SK-MEL-5 (cell line): ENCODE results near the gene NSUN6. TPM values are rescaled to one million over a fixed set of nuclear protein-coding genes. Genes with fewer than 3 reads are reported as not detected.

Source experiments
- DNase-seq: peaks from one replicate; pipeline ENCODE4 v3.0.0-alpha.2; 2016; ENCODE audit warnings: low read depth, low spot score
- in situ Hi-C: cut with HindIII; loops from 2 replicates; pipeline ENCODE4 v1.10.0; 2016; ENCODE audit warnings: low sequenced_read_pairs, high pct_unique_total_duplicates, low pct_unique_long_range_greater_than_20kb
- total RNA-seq: library from RNA; depleted of rRNA; stranded (reverse); fragments of >200 nt; shearing (Covaris generic); gene quantifications from 2 replicates; pipeline ENCODE4 v1.2.3, GENCODE V29; 2014

NSUN6 gene
- total RNA-seq, 1 experiment from 2014 or later, result 5.7 TPM

DNA sequence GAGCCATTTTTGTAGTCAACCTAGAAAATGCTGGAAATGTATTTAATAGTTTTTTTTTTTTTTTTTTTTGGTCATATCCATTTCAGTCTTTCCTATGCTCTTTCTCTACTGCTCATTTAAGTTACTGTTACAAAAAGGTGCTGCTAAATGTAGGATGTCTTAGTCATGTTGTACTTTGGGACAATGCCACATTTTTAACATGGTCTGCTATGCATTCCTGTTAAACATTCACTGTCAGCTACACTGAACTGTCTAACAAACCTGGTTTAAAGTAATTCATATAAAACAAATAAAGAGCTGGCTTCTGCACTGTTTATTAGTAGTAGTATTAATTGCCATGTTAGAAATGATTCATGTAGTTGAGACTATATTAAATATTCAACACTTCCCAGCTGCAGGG lies 108.6 kb downstream of the NSUN6 start:
- in situ Hi-C loops, result no loop called here
- DNase-seq, result no peak

DNA sequence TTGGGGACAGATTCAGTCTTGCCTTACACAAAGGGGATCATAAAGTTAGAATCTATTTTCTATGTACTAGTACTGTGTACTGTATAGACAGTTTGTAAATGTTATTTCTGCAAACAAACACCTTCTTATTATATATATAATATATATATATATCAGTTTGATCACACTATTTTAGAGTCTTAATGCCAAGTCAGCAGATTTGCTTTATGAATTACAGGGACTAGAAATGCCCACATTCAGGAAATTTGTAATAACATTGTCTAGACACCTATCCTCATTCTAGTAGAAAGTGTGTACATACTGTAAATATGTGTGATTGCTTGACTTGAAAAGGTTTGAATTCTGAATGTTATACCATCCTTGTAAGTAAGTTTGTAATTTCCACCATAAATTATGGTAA lies 111.2 kb downstream of the NSUN6 start:
- DNase-seq, result no peak
- in situ Hi-C loops, result no loop called here

DNA sequence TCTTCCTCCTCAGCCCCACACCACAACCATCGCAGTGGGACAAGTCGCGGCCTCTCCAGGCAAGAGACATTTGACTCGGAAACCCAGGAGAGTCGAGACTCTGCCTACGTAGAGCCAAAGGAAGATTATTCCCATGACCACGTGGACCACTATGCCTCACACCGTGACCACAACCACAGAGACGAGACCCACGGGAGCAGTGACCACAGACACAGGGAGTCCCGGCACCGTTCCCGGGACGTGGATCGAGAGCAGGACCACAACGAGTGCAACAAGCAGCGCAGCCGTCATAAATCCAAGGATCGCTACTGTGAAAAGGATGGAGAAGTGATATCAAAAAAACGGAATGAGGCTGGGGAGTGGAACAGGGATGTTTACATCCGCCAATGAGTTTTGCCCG lies 112.1 kb downstream of the NSUN6 start:
- in situ Hi-C loops, result no loop called here
- no peak for DNase-seq

DNA sequence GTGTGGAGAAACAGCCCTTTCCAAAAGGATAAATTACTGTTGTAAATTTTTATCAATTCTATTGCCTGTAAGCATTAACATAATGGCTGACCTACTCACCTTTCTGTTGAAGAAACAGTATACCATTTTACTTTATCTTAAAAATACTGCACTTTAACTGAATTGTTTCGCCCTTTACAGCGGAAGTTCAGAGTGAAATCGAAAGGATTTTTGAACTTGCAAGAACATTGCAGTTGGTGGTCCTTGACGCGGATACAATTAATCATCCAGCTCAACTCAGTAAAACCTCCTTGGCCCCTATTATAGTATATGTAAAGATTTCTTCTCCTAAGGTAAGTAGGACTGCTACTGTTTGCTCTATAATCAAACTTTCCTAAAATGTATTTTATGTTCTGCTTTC lies 117.5 kb downstream of the NSUN6 start:
- in situ Hi-C loops, result no loop called here
- DNase-seq, result no peak

DNA sequence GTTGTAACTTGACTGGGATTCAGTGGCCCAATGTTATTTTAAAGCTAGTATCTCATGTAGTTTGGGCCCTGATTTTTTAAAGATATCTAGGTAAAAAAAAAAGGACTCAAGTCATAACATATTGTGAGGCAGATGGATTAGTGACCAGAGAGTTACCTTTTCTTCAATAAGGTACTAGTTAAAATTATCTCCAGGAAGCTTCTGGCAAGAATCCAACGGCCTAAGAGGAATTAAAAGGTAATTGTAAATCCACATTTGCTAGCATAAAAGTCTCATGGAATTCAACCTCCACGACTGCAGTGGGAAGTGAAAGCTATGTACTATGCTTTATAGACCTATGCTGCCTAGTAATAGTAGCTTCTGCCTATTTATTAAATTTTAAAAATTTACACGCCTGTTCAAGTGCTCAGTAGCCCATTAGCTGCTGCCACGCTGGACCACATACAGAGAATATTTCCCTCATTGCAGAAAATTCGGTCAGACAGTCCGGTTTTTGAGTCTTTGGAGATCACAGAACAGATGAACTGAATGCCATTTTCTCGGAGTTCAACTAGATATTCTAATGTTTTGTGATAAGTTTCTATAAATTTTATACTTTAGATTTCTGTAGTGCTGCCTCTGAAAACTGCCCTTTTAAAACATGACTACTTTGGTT lies 118.4 kb downstream of the NSUN6 start:
- DNase-seq, result no peak
- in situ Hi-C loops, result no loop called here

DNA sequence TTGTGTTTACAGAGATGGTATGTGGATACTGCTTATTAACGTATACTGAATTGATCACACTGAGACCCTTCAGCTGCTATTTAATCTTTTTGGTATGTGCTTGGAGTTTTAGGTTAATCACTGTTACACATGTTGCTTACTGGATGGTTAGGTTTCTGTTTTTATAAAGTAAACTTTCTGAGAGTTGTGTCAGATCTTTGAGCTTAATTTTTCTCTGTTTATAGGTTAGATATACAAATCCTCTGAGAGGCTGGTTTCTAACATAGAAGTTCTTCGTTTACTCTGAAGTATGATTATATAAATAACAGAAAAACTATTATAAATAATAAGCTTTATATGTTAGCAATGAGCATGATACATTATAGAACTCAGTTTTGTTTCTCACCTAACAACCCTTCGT lies 123.1 kb downstream of the NSUN6 start:
- in situ Hi-C loops, result no loop called here

DNA sequence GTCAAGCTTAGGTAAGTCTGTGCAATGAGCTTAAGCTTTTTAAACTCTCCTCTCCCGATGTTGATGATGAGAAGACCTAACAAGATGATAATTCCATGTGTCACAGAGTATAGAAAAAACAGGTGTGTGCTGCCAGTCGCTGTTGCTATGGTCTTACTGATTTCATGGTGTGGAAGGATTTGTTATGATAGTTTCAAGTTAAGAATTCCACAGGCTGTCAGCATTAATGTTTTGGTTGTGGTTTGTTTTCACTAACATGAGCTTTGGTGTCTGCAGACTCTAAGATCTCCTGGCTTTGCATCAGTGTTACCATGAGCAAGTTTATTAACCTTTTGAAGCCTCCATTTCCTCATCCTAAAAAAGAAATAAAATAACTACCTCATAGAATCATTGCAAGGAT lies 123.7 kb downstream of the NSUN6 start:
- in situ Hi-C loops, result no loop called here
- no peak for DNase-seq

More for the DNA sequence above, 123.1 kb downstream of the NSUN6 start:
- no peak for DNase-seq

DNA sequence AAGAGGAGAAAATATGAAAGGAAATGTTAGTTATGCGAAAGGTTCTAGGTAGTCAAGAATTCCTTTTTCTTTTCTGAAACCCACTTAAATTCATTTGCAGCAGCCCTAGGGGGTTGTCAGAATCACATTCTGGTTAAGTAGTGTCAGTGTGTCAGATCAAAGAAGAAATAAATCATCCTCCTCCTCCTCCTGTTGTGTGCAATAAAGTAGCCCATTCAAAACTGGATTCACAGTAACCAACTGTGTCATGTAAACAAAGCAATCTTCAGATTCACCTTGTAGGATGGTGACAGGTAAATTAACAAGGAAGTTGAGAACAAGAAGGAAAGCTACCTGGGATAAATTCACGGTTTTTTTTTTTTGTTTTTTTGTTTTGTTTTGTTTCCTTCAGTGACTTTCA lies 127.5 kb downstream of the NSUN6 start:
- DNase-seq, result no peak
- in situ Hi-C loops, result no loop called here

DNA sequence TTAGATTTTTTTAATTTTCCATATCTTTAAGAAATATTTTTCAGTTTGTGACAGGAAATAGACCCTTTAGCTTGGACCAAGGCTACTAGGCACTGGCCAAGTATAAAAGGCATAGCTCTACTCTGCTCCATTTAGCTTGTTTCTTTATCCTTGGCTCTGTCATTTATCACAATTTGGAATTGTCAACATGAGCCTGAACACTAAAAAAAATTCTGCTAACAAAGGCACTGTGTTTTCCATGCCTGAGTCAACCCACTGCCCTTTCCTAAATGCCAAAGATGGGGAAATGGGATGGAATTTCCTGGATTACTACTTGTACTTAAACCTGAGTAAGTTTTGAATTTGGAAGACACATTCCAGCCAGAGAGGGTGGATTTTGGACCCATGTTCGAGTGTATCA lies 128.4 kb downstream of the NSUN6 start:
- in situ Hi-C loops, result no loop called here
- DNase-seq, result peak; percentile 81

DNA sequence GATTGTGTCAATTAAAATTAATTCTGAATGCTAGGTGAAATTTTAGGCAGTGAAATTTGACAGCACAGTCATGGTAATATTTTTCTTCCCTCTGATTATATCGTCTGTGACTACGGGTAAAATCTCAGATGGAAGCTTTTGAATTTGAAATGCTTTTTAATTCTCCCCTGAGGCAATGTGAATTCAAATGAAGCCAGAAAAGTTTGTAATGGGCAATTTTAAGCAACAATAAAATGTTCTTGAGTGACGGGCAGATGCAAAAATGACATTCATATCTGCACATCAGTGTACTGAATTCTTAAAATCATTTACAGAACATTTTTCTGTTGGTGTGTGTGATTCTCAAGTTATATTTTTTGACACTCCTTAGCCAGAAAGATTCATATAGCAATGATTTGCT lies 134.5 kb downstream of the NSUN6 start:
- in situ Hi-C loops, result no loop called here
- no peak for DNase-seq

DNA sequence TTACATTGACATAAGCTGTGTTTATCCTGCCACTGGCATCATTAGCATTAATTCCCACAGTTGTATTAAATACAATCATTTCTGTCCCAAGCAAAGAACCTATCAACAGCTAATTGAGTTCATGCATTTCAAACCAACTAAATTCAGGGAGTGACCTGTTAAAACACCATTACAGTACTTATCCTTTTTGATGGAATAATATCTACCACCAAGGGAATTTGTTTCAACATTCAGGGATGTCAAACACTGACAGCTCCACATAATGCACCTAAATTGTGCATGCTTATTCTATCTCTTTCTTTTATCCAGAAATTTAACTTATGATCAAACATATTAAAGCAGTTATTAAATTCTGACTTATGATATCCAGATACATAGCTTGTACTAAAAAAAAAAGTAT lies 136.8 kb downstream of the NSUN6 start:
- no peak for DNase-seq
- in situ Hi-C loops, result no loop called here

DNA sequence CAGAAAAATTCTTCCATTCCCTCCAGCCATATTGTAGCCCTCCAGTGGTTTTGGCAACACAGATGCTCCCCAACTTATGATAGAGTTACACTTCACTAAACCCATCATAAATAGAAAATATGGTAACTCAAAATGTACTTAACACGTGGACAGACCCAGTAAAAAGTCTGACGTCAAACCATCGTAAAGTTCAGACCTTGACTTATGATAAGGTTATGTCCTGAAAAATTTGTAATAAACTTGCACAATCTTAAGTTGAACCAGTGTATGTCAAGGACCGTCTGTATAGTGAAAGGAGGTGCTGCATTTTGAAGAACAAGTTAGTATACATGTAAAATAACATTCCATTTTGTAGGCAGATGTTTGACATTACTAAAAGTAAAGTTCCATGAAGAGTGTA lies 142.8 kb downstream of the NSUN6 start:
- no peak for DNase-seq
- in situ Hi-C loops, result no loop called here

DNA sequence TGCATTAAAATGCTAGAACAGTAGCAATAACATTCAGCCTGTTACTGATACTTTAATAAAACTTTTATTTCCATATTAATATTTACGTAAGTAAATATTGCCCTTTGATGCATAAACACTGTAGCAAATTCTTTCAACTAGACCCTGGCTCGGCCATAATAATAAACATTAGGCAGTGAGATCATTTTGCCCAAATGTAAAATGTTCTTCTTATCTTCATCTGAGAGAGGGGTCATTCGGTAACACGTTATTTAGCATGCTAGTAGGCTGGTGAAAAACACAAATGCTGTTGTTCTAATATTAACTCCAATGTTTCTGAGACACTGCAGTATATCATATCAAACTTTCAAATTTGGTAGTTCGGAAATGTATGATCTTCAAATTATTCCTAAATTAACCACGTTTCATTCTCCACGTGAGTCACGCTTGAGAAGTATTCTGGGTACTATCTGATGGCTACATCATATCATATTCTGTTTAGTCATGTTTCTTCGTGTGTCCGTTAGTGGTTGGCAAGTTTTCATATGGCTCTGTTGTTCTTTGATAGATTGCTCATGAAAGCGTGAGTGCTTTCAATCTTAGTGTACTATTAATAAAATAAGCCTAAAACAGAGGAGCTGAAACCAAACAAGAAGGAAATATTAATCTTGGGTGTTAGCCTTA lies 145.8 kb downstream of the NSUN6 start:
- in situ Hi-C loops, result no loop called here
- DNase-seq, result no peak

DNA sequence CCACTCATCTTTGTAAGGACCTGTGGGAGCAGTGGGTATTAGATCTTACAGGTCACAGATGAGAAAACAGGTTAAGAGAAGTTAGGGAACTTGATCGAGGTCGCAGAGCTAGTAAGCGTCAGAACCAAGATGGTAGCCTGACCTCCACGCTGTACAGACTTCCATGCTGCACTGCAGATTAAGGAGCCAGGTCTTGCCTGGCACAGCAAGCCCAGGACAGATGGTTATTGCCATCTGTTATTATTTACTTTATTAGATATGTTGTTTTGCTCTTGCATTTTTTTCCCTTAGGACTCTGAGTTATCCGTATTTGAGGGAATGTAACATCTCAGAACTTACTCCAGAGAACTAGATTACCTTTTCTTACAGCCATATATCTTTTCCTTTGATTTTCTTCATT lies 147.2 kb downstream of the NSUN6 start:
- in situ Hi-C loops, result no loop called here

DNA sequence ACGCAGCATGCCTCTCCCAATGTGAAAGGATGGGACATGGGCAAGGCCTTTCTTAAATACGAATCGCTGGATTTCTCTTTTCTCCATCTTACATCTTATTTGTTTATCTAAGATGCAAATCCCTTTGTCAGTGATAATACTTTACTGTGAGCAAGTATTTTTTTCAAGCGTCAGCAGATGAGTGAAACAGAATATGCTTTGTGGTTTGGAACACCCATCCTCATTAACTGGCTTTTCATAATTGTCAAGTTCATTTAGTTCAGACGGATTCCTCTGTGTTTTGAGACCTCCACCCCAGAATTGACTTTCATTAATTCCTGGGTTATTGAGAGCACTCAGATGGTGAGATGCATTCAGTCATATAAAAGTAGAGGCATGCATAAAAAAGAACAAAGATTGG lies 149.8 kb downstream of the NSUN6 start:
- in situ Hi-C loops, result no loop called here
- DNase-seq, result no peak

More for the DNA sequence above, 147.2 kb downstream of the NSUN6 start:
- DNase-seq, result no peak

DNA sequence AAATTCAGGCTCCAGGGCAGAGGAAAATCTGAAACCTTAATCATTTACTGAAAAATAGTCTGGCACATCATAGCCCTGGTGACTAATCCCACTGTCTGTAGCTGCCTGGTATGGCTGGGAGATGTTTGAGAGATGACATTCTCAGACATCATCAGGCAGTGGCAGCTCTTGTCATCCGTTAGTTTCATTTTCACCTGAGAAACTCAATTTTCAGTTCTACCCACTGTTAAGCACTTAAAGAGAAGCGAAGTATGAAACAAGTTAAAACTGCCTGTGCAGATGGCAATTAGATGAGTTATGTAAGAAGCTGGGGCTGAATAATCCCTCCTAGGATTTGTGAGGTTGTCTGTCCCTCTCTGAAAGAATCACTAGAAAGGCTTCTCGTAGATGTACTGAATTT lies 150.2 kb downstream of the NSUN6 start:
- in situ Hi-C loops, result no loop called here
- no peak for DNase-seq

DNA sequence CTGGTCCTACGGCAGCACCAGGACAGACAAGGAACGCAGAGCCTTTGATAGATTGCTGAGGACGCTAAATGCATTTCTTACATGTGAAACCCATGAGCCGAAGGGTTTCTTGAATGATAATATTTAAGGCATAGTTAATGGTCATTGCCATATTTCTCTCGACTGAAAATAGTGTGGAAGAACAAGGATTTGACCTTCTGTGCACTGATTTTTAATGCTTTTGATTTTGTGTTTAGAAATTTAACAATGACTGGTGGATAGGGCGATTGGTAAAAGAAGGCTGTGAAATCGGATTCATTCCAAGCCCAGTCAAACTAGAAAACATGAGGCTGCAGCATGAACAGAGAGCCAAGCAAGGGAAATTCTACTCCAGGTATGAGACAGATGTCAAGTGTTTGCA lies 150.8 kb downstream of the NSUN6 start:
- in situ Hi-C loops, result no loop called here
- DNase-seq, result no peak

DNA sequence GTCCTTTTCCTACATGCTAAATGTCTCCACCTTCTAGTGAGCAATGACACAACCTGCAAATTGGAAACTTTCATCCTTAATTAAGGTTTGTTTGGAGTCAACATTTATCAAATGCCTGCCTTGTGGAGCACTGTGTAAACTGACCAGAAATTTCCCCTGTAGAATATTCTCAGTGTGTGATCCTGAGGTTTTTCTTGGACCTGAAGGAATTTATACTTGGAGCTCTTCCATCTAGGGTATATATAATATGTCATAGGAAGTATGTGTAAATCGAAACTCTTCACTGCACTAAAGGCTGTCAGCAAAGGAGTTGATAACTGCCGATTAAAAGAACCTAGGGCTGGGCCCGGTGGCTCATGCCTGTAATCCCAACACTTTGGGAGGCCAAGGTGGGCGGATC lies 152.4 kb downstream of the NSUN6 start:
- in situ Hi-C loops, result no loop called here
- DNase-seq, result no peak

DNA sequence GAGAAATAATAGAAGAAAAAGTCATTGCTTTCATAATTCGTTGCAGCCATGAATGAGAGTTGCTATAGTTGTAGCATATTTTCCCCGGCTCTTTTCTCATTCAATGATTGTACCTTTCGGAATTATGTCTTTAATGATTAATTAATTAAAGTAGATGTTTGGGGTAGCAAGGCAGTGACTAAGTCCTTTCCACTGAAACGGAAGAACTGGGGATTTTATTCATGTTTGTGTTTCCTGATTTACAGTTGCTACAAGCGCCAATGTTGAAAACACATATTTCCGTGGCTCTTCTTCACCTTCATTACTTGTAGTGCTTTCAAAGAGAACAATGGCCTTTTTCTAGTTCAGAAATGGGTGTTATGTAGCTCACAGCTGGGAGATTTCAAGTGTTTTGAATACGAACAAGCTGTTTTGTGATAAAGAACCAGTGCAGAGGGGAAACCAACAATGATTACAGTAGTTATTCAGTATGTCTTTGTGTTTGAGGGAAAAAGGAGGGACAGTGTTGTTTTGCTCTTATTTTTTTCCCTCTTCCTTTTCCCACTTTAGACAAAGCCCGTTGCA lies 153.5 kb downstream of the NSUN6 start:
- no peak for DNase-seq
- in situ Hi-C loops, result no loop called here
